ENCODE results near the gene SLC25A47. TPM values are rescaled to one million over a fixed set of nuclear protein-coding genes. Genes with fewer than 3 reads are reported as not detected.
A peak's percentile ranks its signal among the peaks of the same experiment; 100 is the strongest.

SLC25A47 gene
- total RNA-seq, 2 donors from 2014 or later = not detected

DNA sequence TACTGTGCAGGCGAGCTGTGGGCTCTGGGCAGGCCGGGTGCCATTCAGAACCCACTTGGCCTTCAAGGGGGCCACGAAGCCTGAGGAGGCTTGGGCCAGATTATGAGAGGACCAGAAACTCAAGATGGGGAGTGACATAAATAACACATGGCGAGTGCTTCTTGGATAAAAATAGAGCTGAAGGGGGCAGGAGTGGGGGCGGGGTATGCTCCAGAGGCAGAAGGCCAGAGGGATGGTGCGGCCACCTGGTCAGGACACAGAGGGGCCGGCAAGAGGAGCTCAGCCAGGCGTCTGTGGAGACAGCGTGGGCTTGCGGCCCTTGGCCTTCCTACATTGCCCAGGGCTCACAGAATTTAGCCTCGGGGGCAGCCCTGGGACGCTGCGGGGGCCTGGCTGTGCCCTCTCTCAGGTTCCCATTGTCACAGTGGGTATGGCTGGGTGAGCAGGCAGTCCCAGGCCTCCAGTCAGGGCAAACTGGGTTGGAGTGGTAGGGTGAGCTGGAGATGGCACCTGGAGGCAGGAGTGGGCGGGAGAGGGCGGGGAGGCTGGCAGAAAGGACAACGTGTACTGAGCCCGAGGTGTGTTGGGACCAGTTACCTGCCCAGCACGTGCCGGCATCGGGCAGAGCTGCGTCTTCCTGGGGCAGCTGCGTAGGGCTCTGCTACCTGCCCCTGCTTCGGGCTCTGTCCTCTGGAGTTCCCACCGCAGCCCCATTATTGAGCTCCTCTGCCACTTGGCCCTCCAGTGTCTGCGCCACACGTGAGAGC is 9.5 kb upstream of the SLC25A47 start:
- ATAC-seq = no peak
- Histone ChIP-seq H3K4me3 (no peak overlapping the region), H3K36me3 (replicated peaks in 1 of 2; ENCODE audit: insufficient read depth in 1 of 2, low read depth in 2 of 2) (no peaks in the 10 kb centered on the region), H3K9me3 (no peaks in the 10 kb centered on the region), H3K27me3 (no peaks in the 10 kb centered on the region), H3K4me1 (peaks cover 12% of the 10 kb centered on the region), H3K27ac (no peak overlapping the region)
- no peak for DNase-seq
- WGBS, 2 donors = 87% methylated on average over 15 to 26 of the region's 26 CpGs
- intact Hi-C loops (cut with DNase I) = loop anchor here (10.0 kb wide), 1 partner anchor 61 kb away; the partner anchor contains the start of gene WDR25
- TF ChIP-seq, protein P1, sequence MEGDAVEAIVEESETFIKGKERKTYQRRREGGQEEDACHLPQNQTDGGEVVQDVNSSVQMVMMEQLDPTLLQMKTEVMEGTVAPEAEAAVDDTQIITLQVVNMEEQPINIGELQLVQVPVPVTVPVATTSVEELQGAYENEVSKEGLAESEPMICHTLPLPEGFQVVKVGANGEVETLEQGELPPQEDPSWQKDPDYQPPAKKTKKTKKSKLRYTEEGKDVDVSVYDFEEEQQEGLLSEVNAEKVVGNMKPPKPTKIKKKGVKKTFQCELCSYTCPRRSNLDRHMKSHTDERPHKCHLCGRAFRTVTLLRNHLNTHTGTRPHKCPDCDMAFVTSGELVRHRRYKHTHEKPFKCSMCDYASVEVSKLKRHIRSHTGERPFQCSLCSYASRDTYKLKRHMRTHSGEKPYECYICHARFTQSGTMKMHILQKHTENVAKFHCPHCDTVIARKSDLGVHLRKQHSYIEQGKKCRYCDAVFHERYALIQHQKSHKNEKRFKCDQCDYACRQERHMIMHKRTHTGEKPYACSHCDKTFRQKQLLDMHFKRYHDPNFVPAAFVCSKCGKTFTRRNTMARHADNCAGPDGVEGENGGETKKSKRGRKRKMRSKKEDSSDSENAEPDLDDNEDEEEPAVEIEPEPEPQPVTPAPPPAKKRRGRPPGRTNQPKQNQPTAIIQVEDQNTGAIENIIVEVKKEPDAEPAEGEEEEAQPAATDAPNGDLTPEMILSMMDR (IDR thresholded peaks at IDR 0.05) = no peak
- TF ChIP-seq POLR2A (IDR thresholded peaks at IDR 0.05) = no peak

DNA sequence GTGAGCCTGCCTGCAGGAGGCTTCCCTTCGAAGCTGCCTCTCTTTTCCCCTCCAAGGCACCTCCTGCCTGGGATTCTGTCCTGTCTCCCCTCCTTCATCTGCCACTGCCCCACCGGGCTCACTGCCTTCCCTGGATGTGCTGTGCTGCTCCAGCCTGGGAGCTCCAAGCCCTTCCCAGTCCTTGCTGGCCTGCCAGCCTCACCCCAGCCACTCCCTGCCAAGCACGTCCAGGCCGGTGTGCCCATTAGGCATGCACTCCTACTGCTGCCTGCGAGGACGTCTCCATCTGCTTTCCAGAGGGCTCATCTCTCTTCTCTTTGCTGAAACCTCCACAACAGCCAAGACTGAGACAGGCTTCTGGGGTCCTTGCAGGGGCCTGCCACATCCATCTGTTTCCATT is 8.4 kb upstream of the SLC25A47 start:
- ATAC-seq (no peak), DNase-seq (no peak)
- Histone ChIP-seq H3K27me3 (no peaks in the 10 kb centered on the region), H3K9me3 (no peaks in the 10 kb centered on the region), H3K27ac (no peak overlapping the region), H3K4me1 (peaks cover 12% of the 10 kb centered on the region), H3K4me3 (no peak overlapping the region), H3K36me3 (replicated peaks in 1 of 2; ENCODE audit: insufficient read depth in 1 of 2, low read depth in 2 of 2) (no peaks in the 10 kb centered on the region)
- intact Hi-C loops (cut with DNase I) = loop anchor here (10.0 kb wide), 1 partner anchor 60 kb away; the partner anchor contains the start of gene WDR25
- TF ChIP-seq POLR2A (IDR thresholded peaks at IDR 0.05) = no peak
- TF ChIP-seq, protein P1 (IDR thresholded peaks at IDR 0.05) = no peak
- 91 to 98% methylated on average over 5 to 6 of the region's 6 CpGs for WGBS, 2 donors

DNA sequence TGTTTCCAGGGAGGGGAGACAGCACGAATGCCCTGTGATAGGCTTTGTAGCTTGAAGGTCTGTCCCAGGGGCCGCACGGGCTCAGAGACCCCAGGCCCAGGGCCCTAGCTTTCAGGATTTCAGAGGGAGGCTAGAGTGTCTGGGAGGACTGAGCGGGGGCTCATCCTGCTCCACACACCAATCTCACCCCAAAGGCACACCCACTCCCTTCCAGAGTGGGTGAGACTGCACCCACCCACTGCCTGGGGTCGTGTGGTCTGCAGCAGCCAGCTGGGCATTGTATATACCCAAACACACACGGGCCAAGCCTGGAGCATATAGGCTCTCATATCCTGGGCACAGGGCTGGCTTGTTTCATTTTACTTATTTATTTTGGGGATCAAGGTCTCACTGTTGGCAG is 5.8 kb upstream of the SLC25A47 start:
- H3K9me3 ChIP-seq = no peaks in the 10 kb centered on the region
- ATAC-seq (no peak), DNase-seq (no peak)
- intact Hi-C loops (cut with DNase I) = loop anchor here (10.0 kb wide), 1 partner anchor 57 kb away; the partner anchor contains the start of gene WDR25
- 81 to 94% methylated on average over 3 to 6 of the region's 6 CpGs for WGBS, 2 donors
- no peak for TF ChIP-seq POLR2A (IDR thresholded peaks at IDR 0.05)
- TF ChIP-seq, protein P1 (IDR thresholded peaks at IDR 0.05) = no peak
- no peak overlapping the region for H3K27ac ChIP-seq
- no peaks in the 10 kb centered on the region for H3K36me3 ChIP-seq (replicated peaks in 1 of 2; ENCODE audit: insufficient read depth in 1 of 2, low read depth in 2 of 2)
- no peak overlapping the region for H3K4me3 ChIP-seq
- H3K27me3 ChIP-seq = no peaks in the 10 kb centered on the region
- peaks cover 12% of the 10 kb centered on the region for H3K4me1 ChIP-seq

DNA sequence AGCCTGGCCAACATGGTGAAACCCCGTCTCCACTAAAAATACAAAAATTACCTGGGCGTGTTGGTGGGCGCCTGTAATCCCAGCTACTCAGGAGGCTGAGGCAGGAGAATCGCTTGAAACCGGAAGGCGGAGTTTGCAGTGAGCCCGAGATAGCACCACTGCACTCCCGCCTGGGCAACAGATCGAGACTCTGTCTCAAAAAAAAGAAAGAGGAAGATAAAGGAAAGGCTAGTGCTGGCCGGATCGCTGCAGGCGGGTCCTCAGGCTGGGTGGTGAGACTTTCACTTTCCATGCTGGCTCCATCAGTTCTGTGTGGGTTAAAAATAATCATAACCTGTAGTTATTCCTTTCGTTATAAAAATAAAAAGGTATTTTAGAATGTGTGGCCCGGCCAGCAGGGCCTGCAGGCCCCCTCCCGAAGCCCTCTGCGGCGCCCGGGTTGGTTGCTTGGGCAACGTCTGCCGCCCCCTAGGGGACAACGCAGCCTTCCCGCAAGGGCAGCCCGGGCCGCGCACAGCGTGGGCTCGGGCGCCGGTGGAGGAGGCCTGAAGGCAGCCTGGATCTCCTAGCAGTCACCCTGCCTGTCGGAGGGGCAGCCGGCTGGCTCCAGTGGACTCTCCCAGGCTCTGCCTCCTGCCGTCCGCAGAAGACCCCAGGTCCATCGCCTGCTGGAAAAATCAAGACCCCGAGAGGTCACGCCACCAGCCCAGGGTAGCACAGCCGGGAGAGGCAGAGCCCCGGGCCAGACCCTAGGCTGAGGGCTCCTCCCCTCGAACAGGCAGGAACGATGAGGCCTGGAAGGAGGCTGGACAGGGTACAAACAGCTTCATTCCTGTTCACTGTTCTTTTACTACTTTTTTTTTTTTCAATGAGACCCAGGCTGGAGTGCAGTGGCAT is 5.0 kb upstream of the SLC25A47 start:
- peak; percentile 89 for ATAC-seq
- Histone ChIP-seq H3K27ac (peak overlapping the region in 2 of 4 donors; percentile 9 to 43), H3K9me3 (no peaks in the 10 kb centered on the region), H3K4me3 (no peak overlapping the region), H3K4me1 (peaks cover 12% of the 10 kb centered on the region), H3K27me3 (no peaks in the 10 kb centered on the region), H3K36me3 (replicated peaks in 1 of 2; ENCODE audit: insufficient read depth in 1 of 2, low read depth in 2 of 2) (no peaks in the 10 kb centered on the region)
- DNase-seq = peak; percentile 63 to 80 (median 72)
- WGBS, 2 donors = 31 to 47% methylated on average over 31 to 34 of the region's 40 CpGs
- TF ChIP-seq POLR2A (IDR thresholded peaks at IDR 0.05) = no peak
- TF ChIP-seq, protein P1 (IDR thresholded peaks at IDR 0.05) = peak; percentile 64 to 86 (median 68)
- intact Hi-C loops (cut with DNase I) = loop anchor here (10.0 kb wide), 1 partner anchor 57 kb away; the partner anchor contains the start of gene WDR25

Measured in body of pancreas (tissue), 4 donors.